Measurements from ENCODE around the gene LIPF.
A peak's percentile ranks its signal among the peaks of the same experiment; 100 is the strongest.
"Not testable (repeated sequence)": the region's sequence is repeated elsewhere in the genome, so short reads cannot be mapped to it uniquely, and the experiment has no call there.

LIPF gene

GRCh38 chr10:88676283-88677060 is 12.2 kb downstream of the LIPF start:
- no peak for DNase-seq

GRCh38 chr10:88680958-88681357 is 16.7 kb downstream of the LIPF start:
- no peak for DNase-seq

- no peak for DNase-seq
These were observed 18.2 kb downstream of the LIPF start for GRCh38 chr10:88682491-88682890.

GRCh38 chr10:88687853-88688467 is 23.7 kb downstream of the LIPF start:
- no peak for DNase-seq

GRCh38 chr10:88689366-88689765 is 25.1 kb downstream of the LIPF start:
- DNase-seq, result no peak

- DNase-seq, result no peak
These were observed 29.3 kb downstream of the LIPF start for GRCh38 chr10:88693392-88694020.

GRCh38 chr10:88702848-88703597 is 38.8 kb downstream of the LIPF start:
- no peak for DNase-seq

- DNase-seq, result no peak
These were observed 41.7 kb downstream of the LIPF start, which contains the start of gene LIPK for GRCh38 chr10:88705958-88706357. Gene LIPK (plus strand): TSS chr10:88706249. CDS start chr10:88724544, 18,295 bp downstream.

GRCh38 chr10:88707429-88708155 is 43.4 kb downstream of the LIPF start:
- DNase-seq, result no peak

- not testable (repeated sequence) for DNase-seq
These were observed 45.1 kb downstream of the LIPF start for GRCh38 chr10:88709361-88709760.

- no peak for DNase-seq
These were observed 51.3 kb downstream of the LIPF start for GRCh38 chr10:88715517-88715916.

- no peak for DNase-seq
These were observed 57.1 kb downstream of the LIPF start for GRCh38 chr10:88721392-88721791.

GRCh38 chr10:88725798-88726197 is 61.6 kb downstream of the LIPF start:
- DNase-seq, result no peak

- DNase-seq, result peak; percentile 68
These were observed 64.0 kb downstream of the LIPF start for GRCh38 chr10:88728107-88728763.
